Upper lobe of left lung (tissue), 4 donors: ENCODE results near the gene FAM227B.

Source experiments
- CTCF ChIP-seq, 6 experiments: fragments of 450-650 bp in 4 of 6; fragments of 200-600 bp in 2 of 6; sonication (generic) in 2 of 6; IDR thresholded peaks; one replicate each; pipeline ENCODE4 v1.5.1; 2016 to 2019; ENCODE audit warnings: antibody characterized with exemption in 6 of 6
- POLR2A ChIP-seq, 4 donors: fragments of 450-650 bp; IDR thresholded peaks; one replicate each; pipeline ENCODE4 v1.5.1; 2016 to 2017; ENCODE audit warnings: antibody characterized with exemption in 4 of 4, mild to moderate bottlenecking in 2 of 4
- POLR2AphosphoS5 ChIP-seq, 2 donors: sonication (generic); formaldehyde crosslinking; IDR thresholded peaks; one replicate each; pipeline ENCODE4 v1.5.1; 2017; ENCODE audit warnings: antibody characterized with exemption in 2 of 2

- TF ChIP-seq POLR2A (IDR thresholded peaks at IDR 0.05) (no peak), CTCF (IDR thresholded peaks at IDR 0.05) (no peak), POLR2AphosphoS5 (IDR thresholded peaks at IDR 0.05) (no peak)
These were observed 60.6 kb downstream of the FAM227B start for GRCh38 chr15:49560045-49560444.
